Measurements from ENCODE around the gene ADAMTS16. TPM values are rescaled to one million over a fixed set of nuclear protein-coding genes. Genes with fewer than 3 reads are reported as not detected.

The ADAMTS16 gene
- total and polyA plus RNA-seq, 2 donors from 2014 or later: 5.6 to 7.5 TPM

DNA sequence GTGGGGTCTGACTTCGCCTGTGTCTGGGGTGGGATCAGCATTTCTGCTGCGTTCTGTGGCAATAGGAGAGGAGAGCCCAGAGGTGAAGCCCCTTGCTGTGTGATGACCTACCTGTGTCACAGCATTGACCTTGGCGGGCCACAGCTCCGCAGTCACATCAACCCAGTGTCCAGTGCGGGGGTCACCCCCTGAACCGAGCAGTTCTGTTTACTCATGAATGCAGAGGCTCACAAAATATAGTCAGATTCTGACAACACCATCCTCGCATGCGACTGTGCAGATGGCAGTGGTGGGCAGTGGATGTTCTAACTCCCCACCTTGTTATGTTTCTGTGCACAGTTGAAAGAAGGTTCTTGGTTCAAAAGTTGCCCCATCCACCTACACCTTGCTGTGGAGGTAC, 100.1 kb downstream of the ADAMTS16 start:
- H3K9ac ChIP-seq (ENCODE audit: low read length in 3 of 3): no peak overlapping the region
- H3K27me3 ChIP-seq (ENCODE audit: control insufficient read depth, insufficient read depth, low read length): no peaks in the 10 kb centered on the region
- intact Hi-C loops (cut with DNase I): no loop called here
- DNase-seq: peak in 1 of 5 donors; percentile 58
- peaks cover 0 to 5% (median 0%) of the 10 kb centered on the region in 3 donors for H3K36me3 ChIP-seq (ENCODE audit: control insufficient read depth in 2 of 3, insufficient read depth in 3 of 3, low read length in 3 of 3)
- no peak for FAIRE-seq
- TF ChIP-seq, protein P1, sequence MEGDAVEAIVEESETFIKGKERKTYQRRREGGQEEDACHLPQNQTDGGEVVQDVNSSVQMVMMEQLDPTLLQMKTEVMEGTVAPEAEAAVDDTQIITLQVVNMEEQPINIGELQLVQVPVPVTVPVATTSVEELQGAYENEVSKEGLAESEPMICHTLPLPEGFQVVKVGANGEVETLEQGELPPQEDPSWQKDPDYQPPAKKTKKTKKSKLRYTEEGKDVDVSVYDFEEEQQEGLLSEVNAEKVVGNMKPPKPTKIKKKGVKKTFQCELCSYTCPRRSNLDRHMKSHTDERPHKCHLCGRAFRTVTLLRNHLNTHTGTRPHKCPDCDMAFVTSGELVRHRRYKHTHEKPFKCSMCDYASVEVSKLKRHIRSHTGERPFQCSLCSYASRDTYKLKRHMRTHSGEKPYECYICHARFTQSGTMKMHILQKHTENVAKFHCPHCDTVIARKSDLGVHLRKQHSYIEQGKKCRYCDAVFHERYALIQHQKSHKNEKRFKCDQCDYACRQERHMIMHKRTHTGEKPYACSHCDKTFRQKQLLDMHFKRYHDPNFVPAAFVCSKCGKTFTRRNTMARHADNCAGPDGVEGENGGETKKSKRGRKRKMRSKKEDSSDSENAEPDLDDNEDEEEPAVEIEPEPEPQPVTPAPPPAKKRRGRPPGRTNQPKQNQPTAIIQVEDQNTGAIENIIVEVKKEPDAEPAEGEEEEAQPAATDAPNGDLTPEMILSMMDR (IDR thresholded peaks at IDR 0.05; ENCODE audit: borderline replicate concordance, extremely low read depth, insufficient read depth): no peak
- no peak overlapping the region for H3K4me3 ChIP-seq (ENCODE audit: low read length in 3 of 3)
- no peaks in the 10 kb centered on the region for H3K4me1 ChIP-seq (ENCODE audit: control insufficient read depth in 2 of 3, insufficient read depth in 2 of 3, low read depth in 1 of 3, low read length in 3 of 3)
- H3K9me3 ChIP-seq (ENCODE audit: control insufficient read depth in 2 of 3, insufficient read depth in 1 of 3, low read length in 3 of 3): no peaks in the 10 kb centered on the region
- no peak overlapping the region for H3K27ac ChIP-seq (ENCODE audit: low read depth in 2 of 2, low read length in 2 of 2)

DNA sequence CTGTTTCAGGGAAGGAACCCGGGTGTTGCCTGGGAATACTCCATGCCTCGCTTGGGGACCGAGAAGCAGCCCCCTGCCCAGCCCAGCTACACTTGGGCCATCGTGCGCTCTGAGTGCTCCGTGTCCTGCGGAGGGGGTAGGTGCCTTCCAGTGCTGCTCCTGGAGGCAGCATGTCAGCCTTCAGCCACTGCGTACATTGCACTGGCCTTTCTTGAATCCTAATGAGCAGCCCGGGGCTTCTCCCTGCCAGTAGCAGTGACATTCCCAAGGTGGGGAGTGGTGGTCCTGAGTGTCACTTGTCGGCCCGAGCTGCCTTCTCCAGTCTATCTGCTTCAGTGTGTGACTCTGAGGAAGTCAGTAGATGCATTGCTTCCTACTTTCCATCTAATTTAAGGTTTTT, 101.9 kb downstream of the ADAMTS16 start:
- intact Hi-C loops (cut with DNase I): no loop called here
- FAIRE-seq (no peak), DNase-seq (peak in 1 of 5 donors; percentile 17)
- H3K27me3 ChIP-seq (ENCODE audit: control insufficient read depth, insufficient read depth, low read length): no peaks in the 10 kb centered on the region
- H3K36me3 ChIP-seq (ENCODE audit: control insufficient read depth in 2 of 3, insufficient read depth in 3 of 3, low read length in 3 of 3): peaks cover 0 to 5% (median 0%) of the 10 kb centered on the region in 3 donors
- H3K9me3 ChIP-seq (ENCODE audit: control insufficient read depth in 2 of 3, insufficient read depth in 1 of 3, low read length in 3 of 3): no peaks in the 10 kb centered on the region
- H3K4me1 ChIP-seq (ENCODE audit: control insufficient read depth in 2 of 3, insufficient read depth in 2 of 3, low read depth in 1 of 3, low read length in 3 of 3): no peaks in the 10 kb centered on the region
- TF ChIP-seq, protein P1 (IDR thresholded peaks at IDR 0.05; ENCODE audit: borderline replicate concordance, extremely low read depth, insufficient read depth): no peak
- no peak overlapping the region for H3K4me3 ChIP-seq (ENCODE audit: low read length in 3 of 3)
- H3K9ac ChIP-seq (ENCODE audit: low read length in 3 of 3): no peak overlapping the region
- H3K27ac ChIP-seq (ENCODE audit: low read depth in 2 of 2, low read length in 2 of 2): no peak overlapping the region

DNA sequence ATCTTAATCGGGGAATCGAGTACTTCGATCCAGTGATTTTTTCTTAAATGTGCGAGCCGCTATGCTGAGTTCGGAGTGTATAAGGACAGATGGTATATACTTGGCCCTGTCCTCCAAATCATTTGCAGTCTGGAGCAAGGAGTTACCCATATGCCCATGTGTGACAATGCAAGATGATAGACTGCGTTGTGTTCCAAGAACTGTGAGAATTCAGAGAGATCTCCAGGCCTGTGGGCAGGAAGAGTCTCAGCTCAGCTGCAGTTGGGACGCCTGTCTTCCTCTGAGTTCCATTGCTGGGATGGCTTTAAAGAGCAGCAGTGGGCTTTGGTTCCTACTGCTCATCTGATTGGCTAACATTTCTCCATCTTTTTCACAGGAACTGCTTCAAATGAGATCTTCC, 106.6 kb downstream of the ADAMTS16 start:
- H3K9ac ChIP-seq (ENCODE audit: low read length in 3 of 3): no peak overlapping the region
- TF ChIP-seq, protein P1 (IDR thresholded peaks at IDR 0.05; ENCODE audit: borderline replicate concordance, extremely low read depth, insufficient read depth): no peak
- intact Hi-C loops (cut with DNase I): no loop called here

DNA sequence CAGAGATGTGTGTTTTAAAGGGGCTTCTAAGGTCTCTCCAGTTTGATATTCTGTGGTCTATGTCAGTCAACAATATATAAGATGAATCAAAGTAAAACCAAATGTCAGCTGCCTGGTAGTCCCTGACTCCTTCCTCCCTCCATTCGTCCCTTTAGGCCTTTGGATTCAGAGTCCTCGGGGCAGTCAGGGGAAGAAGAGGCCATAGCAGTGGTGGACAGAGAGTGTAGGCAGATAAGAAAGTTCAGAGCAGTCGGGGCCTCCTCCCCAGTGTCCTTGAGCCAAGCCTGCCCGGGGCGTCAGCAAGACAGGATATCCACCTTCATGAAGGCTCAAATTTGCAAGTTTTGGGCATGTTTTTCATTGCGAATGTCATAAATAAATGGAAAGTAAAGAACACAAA, 110.6 kb downstream of the ADAMTS16 start:
- H3K4me1 ChIP-seq (ENCODE audit: control insufficient read depth in 2 of 3, insufficient read depth in 2 of 3, low read depth in 1 of 3, low read length in 3 of 3): peaks cover 0 to 4% (median 0%) of the 10 kb centered on the region in 3 donors
- H3K9ac ChIP-seq (ENCODE audit: low read length in 3 of 3): no peak overlapping the region
- peaks cover 0 to 10% (median 2%) of the 10 kb centered on the region in 3 donors for H3K9me3 ChIP-seq (ENCODE audit: control insufficient read depth in 2 of 3, insufficient read depth in 1 of 3, low read length in 3 of 3)
- no peaks in the 10 kb centered on the region for H3K36me3 ChIP-seq (ENCODE audit: control insufficient read depth in 2 of 3, insufficient read depth in 3 of 3, low read length in 3 of 3)
- TF ChIP-seq, protein P1 (IDR thresholded peaks at IDR 0.05; ENCODE audit: borderline replicate concordance, extremely low read depth, insufficient read depth): no peak
- FAIRE-seq: no peak
- DNase-seq: peak in 1 of 5 donors; percentile 1
- no peak overlapping the region for H3K4me3 ChIP-seq (ENCODE audit: low read length in 3 of 3)
- H3K27ac ChIP-seq (ENCODE audit: low read depth in 2 of 2, low read length in 2 of 2): no peak overlapping the region
- intact Hi-C loops (cut with DNase I): no loop called here
- no peaks in the 10 kb centered on the region for H3K27me3 ChIP-seq (ENCODE audit: control insufficient read depth, insufficient read depth, low read length)

More for the DNA sequence above, 106.6 kb downstream of the ADAMTS16 start:
- DNase-seq (peak in 1 of 5 donors; percentile 3), FAIRE-seq (no peak)
- Histone ChIP-seq H3K27ac (ENCODE audit: low read depth in 2 of 2, low read length in 2 of 2) (no peak overlapping the region), H3K27me3 (ENCODE audit: control insufficient read depth, insufficient read depth, low read length) (no peaks in the 10 kb centered on the region), H3K9me3 (ENCODE audit: control insufficient read depth in 2 of 3, insufficient read depth in 1 of 3, low read length in 3 of 3) (no peaks in the 10 kb centered on the region), H3K4me3 (ENCODE audit: low read length in 3 of 3) (no peak overlapping the region), H3K4me1 (ENCODE audit: control insufficient read depth in 2 of 3, insufficient read depth in 2 of 3, low read depth in 1 of 3, low read length in 3 of 3) (peaks cover 0 to 4% (median 0%) of the 10 kb centered on the region in 3 donors), H3K36me3 (ENCODE audit: control insufficient read depth in 2 of 3, insufficient read depth in 3 of 3, low read length in 3 of 3) (no peaks in the 10 kb centered on the region)
